K562 (cell line): ENCODE data around the gene YOD1. TPM values are rescaled to one million over a fixed set of nuclear protein-coding genes. Genes with fewer than 3 reads are reported as not detected.
A peak's percentile ranks its signal among the peaks of the same experiment; 100 is the strongest.

Experiments
- BRF2 ChIP-seq: IDR thresholded peaks from 3 replicates; pipeline ENCODE4 v1.6.1; 2011; ENCODE audit warnings: borderline replicate concordance, mild to moderate bottlenecking; ENCODE audit not compliant: insufficient read length, insufficient read depth
- CBX5 ChIP-seq: IDR thresholded peaks from 2 replicates; pipeline ENCODE4 v1.6.1; 2014; ENCODE audit warnings: low read depth, borderline replicate concordance
- ELF4 ChIP-seq: fragments of 450-650 bp; formaldehyde crosslinking; IDR thresholded peaks from 2 replicates; pipeline ENCODE4 v1.4.0; 2022; ENCODE audit warnings: missing genetic modification characterization
- EZH2 ChIP-seq: IDR thresholded peaks from 2 replicates; pipeline ENCODE4 v1.6.1; 2012; ENCODE audit warnings: low read depth, mild to moderate bottlenecking, inconsistent platforms, low read length, borderline replicate concordance
- FOXK1 ChIP-seq: sonication (generic); formaldehyde crosslinking; IDR thresholded peaks from 2 replicates; pipeline ENCODE4 v1.8.0; 2022; ENCODE audit warnings: missing genetic modification reagents, mild to moderate bottlenecking, borderline replicate concordance
- HCFC1 ChIP-seq: IDR thresholded peaks from 2 replicates; pipeline ENCODE4 v1.6.1; 2012; ENCODE audit warnings: low read depth, low read length, improper control_type of control experiment
- HDAC3 ChIP-seq: fragments of 450-650 bp; IDR thresholded peaks from 2 replicates; pipeline ENCODE4 v1.6.1; 2018; ENCODE audit warnings: borderline replicate concordance, mild to moderate bottlenecking, moderate library complexity; ENCODE audit not compliant: partially characterized antibody
- MECOM ChIP-seq: fragments of 250-450 bp; sonication (Bioruptor Pico); IDR thresholded peaks from 2 replicates; pipeline ENCODE4 v1.8.0; 2022; ENCODE audit warnings: inconsistent platforms
- MED1 ChIP-seq: sonication (generic); formaldehyde crosslinking; IDR thresholded peaks from 2 replicates; pipeline ENCODE4 v1.8.1; 2023; ENCODE audit warnings: missing genetic modification reagents, borderline replicate concordance
- PHF20 ChIP-seq: fragments of 450-650 bp; IDR thresholded peaks from 2 replicates; pipeline ENCODE4 v1.6.1; 2018; ENCODE audit not compliant: partially characterized antibody
- RBM22 ChIP-seq: fragments of 200-400 bp; formaldehyde crosslinking; IDR thresholded peaks from 2 replicates; pipeline ENCODE4 v1.6.1; 2018; ENCODE audit warnings: low read length, low read depth; ENCODE audit not compliant: poor library complexity, severe bottlenecking
- SNRNP70 ChIP-seq: fragments of 200-400 bp; formaldehyde crosslinking; optimal IDR thresholded peaks from 2 replicates; pipeline ENCODE3; 2017; ENCODE audit warnings: low read depth, low read length
- YY1 ChIP-seq, 3 experiments: IDR thresholded peaks; 2 replicates each; pipeline ENCODE4 v1.6.1; 2011; ENCODE audit warnings: low read length in 2 of 3, mild to moderate bottlenecking in 2 of 3, moderate library complexity in 2 of 3, borderline replicate concordance in 1 of 3, control low read depth in 1 of 3, low read depth in 1 of 3; ENCODE audit not compliant: insufficient read depth in 3 of 3, insufficient replicate concordance in 2 of 3, control insufficient read depth in 1 of 3, insufficient read length in 1 of 3; ENCODE audit errors: extremely low read depth in 1 of 3
- ZFPM2 ChIP-seq: fragments of 250-450 bp; sonication (Bioruptor Pico); IDR thresholded peaks from 2 replicates; pipeline ENCODE4 v1.5.1; 2022; ENCODE audit warnings: mild to moderate bottlenecking
- polyA plus RNA-seq, 8 experiments: library from polyadenylated mRNA; depleted of rRNA in 4 of 8; stranded (reverse) in 5 of 8; unstranded in 3 of 8; fragments of >200 nt; fragmentation: Nextera tagmentation in 2 of 8; fragmentation: Illumina TruSeq in 1 of 8; extraction: Ambion mirVana in 2 of 8; extraction: Trizol in 1 of 8; gene quantifications; 2 replicates each; pipeline versions ENCODE4 v1.2.1 to v1.2.3, GENCODE V29; 2011 to 2014; ENCODE audit warnings: inconsistent platforms in 1 of 8, missing spikeins in 1 of 8
- total RNA-seq, 7 experiments: library from RNA; depleted of rRNA in 6 of 7; stranded (reverse); fragments of >200 nt in 6 of 7; fragmentation: Illumina TruSeq in 2 of 7; extraction: Trizol in 2 of 7; gene quantifications; 2 replicates each; pipeline versions ENCODE4 v1.2.1 to v1.2.3, GENCODE V29; 2011 to 2021; ENCODE audit warnings: low replicate concordance in 1 of 7
- TF ChIP-seq, protein P1 (sequence below), 2 experiments: fragments of 150-350 bp in 1 of 2; IDR thresholded peaks; 2 replicates each; pipeline ENCODE4 v1.6.1; 2012 to 2016; ENCODE audit warnings: low read depth in 2 of 2, low read length in 2 of 2, mild to moderate bottlenecking in 1 of 2, moderate library complexity in 1 of 2
- TF ChIP-seq, protein P2 (sequence below): sonication (generic); formaldehyde crosslinking; IDR thresholded peaks from 2 replicates; pipeline ENCODE4 v1.8.0; 2022; ENCODE audit warnings: mild to moderate bottlenecking, missing genetic modification reagents
- TF ChIP-seq, protein P3 (sequence below): sonication (generic); formaldehyde crosslinking; IDR thresholded peaks from 2 replicates; pipeline ENCODE4 v1.4.0; 2020; ENCODE audit warnings: mild to moderate bottlenecking, missing genetic modification reagents

The YOD1 gene
- total and polyA plus RNA-seq, 9 of the 15 experiments (the other 6 are each of a cell fraction or from before 2014, with no cell fraction given) = 18.2 to 78.1 (median 46.9) TPM

DNA sequence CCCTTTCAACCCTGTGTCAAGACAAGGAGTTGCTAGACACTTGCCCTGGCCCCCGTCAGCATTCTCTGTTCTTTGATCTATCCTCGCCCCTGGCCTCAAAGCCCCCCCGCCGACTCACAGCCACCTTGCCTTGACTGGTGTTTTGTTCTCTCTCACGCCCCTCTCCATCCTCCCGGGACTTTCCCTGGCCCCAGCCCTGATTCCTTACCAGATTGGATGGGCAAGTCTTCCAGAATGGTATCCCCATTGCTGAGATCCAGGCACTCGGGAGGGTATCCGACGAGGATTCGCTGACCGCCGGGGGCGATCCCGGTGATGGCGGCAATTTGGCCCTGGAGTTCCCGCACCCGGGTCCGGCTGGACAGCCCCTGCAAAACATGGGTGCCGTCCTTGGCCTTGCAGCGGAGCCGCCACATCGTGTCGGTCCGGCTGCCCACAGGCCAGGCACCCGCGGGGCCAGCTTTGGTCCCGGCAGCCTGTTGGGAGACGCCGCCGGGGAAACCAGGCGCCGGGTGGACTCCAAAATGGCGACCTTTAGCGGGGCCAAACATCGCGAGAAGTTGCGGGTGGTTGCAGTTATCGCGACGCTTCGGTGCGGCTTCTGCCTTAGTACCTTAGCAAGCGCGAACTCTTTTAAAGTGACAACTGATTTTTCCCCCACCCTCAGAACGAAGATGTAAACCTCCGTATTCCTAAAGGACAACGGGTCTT is 373 bp downstream of the YOD1 start (continued):
- TF ChIP-seq, protein P1, sequence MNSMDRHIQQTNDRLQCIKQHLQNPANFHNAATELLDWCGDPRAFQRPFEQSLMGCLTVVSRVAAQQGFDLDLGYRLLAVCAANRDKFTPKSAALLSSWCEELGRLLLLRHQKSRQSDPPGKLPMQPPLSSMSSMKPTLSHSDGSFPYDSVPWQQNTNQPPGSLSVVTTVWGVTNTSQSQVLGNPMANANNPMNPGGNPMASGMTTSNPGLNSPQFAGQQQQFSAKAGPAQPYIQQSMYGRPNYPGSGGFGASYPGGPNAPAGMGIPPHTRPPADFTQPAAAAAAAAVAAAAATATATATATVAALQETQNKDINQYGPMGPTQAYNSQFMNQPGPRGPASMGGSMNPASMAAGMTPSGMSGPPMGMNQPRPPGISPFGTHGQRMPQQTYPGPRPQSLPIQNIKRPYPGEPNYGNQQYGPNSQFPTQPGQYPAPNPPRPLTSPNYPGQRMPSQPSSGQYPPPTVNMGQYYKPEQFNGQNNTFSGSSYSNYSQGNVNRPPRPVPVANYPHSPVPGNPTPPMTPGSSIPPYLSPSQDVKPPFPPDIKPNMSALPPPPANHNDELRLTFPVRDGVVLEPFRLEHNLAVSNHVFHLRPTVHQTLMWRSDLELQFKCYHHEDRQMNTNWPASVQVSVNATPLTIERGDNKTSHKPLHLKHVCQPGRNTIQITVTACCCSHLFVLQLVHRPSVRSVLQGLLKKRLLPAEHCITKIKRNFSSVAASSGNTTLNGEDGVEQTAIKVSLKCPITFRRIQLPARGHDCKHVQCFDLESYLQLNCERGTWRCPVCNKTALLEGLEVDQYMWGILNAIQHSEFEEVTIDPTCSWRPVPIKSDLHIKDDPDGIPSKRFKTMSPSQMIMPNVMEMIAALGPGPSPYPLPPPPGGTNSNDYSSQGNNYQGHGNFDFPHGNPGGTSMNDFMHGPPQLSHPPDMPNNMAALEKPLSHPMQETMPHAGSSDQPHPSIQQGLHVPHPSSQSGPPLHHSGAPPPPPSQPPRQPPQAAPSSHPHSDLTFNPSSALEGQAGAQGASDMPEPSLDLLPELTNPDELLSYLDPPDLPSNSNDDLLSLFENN (IDR thresholded peaks at IDR 0.05; ENCODE audit: low read depth in 2 of 2, low read length in 2 of 2) = no peak; a peak in 1 of 4 replicates
- TF ChIP-seq MECOM (CRISPR knock-in tag) (no peak), MED1 (CRISPR knock-in tag) (no peak), FOXK1 (no peak; the same call in 1 of the 2 replicates), BRF2 (no peak), YY1 (IDR thresholded peaks at IDR 0.05; ENCODE audit: borderline replicate concordance in 1 of 3, control insufficient read depth in 1 of 3, extremely low read depth in 1 of 3, insufficient read depth in 3 of 3, insufficient read length in 1 of 3, insufficient replicate concordance in 2 of 3, low read depth in 1 of 3, low read length in 2 of 3) (peak; percentile 87 to 96 (median 96)), RBM22 (no peak), PHF20 (peak; percentile 64), ELF4 (CRISPR knock-in tag) (no peak), CBX5 (no peak), SNRNP70 (no peak), HCFC1 (peak; percentile 46), ZFPM2 (no peak), HDAC3 (no peak), EZH2 (no peak)
- TF ChIP-seq, protein P2, sequence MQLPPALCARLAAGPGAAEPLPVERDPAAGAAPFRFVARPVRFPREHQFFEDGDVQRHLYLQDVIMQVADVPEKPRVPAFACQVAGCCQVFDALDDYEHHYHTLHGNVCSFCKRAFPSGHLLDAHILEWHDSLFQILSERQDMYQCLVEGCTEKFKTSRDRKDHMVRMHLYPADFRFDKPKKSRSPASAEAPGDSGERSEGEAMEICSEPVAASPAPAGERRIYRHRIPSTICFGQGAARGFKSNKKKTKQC (CRISPR knock-in tag) = no peak
- TF ChIP-seq, protein P3, sequence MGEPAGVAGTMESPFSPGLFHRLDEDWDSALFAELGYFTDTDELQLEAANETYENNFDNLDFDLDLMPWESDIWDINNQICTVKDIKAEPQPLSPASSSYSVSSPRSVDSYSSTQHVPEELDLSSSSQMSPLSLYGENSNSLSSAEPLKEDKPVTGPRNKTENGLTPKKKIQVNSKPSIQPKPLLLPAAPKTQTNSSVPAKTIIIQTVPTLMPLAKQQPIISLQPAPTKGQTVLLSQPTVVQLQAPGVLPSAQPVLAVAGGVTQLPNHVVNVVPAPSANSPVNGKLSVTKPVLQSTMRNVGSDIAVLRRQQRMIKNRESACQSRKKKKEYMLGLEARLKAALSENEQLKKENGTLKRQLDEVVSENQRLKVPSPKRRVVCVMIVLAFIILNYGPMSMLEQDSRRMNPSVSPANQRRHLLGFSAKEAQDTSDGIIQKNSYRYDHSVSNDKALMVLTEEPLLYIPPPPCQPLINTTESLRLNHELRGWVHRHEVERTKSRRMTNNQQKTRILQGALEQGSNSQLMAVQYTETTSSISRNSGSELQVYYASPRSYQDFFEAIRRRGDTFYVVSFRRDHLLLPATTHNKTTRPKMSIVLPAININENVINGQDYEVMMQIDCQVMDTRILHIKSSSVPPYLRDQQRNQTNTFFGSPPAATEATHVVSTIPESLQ (CRISPR knock-in tag) = peak; percentile 43; the same call in 1 of the 2 replicates
